NCI-H2107 (cell line): ENCODE results near the gene HEY2.
"Not testable (repeated sequence)": the region's sequence is repeated elsewhere in the genome, so short reads cannot be mapped to it uniquely, and the experiment has no call there.

ENCODE experiments used
- DNase-seq: peaks from one replicate; lab custom pipeline; 2025; lab: John Stamatoyannopoulos, UW

Gene HEY2

GRCh38 chr6:125749173-125749864 lies at the start of gene HEY2:
HEY2 (plus strand) TSS chr6:125749632; CDS start chr6:125749777, 145 bp downstream.
- peak; percentile 58 for DNase-seq

GRCh38 chr6:125700581-125701353 lies 48.7 kb upstream of the HEY2 start:
- no peak for DNase-seq

DNA sequence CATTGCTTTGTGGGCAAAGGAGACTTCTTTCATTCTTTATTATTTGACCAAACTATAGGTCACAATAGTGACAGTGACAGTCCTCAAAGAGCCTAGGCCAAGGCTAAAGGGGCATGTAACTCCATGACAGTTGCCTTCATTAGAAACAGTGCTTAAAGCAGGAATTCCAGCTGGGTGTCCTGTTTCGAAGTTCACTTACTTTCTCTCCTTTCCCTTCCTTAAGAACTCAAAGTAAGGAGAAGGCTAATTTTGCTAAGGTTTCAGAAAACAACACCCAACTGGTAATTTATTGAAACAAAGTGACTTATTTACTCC lies 48.1 kb upstream of the HEY2 start:
- DNase-seq, result no peak

DNA sequence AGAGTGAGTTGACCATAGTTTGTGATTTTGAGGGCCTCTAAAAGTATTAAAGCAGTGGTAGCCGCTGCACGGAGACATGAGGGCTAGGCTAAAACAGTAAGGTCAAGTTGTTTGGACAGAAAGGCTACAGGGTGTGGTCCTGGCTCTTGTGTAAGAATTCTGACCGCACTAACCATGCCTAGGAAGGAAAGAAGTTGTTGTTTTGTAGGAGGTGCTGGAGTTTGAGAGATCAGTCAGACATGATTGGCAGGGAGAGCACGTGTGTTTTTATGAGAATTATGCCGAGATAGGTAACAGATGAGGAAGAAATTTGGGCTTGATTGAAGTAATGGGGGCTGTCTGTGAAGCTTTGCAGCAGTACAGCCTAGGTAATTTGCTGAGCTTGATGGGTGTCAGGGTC lies 45.5 kb upstream of the HEY2 start:
- not testable (repeated sequence) for DNase-seq

- no peak for DNase-seq
Measured at GRCh38 chr6:125707615-125708243, 41.7 kb upstream of the HEY2 start.

GRCh38 chr6:125711013-125711675 lies 38.3 kb upstream of the HEY2 start:
- no peak for DNase-seq

- no peak for DNase-seq
Measured at GRCh38 chr6:125714441-125715090, 34.9 kb upstream of the HEY2 start.

DNA sequence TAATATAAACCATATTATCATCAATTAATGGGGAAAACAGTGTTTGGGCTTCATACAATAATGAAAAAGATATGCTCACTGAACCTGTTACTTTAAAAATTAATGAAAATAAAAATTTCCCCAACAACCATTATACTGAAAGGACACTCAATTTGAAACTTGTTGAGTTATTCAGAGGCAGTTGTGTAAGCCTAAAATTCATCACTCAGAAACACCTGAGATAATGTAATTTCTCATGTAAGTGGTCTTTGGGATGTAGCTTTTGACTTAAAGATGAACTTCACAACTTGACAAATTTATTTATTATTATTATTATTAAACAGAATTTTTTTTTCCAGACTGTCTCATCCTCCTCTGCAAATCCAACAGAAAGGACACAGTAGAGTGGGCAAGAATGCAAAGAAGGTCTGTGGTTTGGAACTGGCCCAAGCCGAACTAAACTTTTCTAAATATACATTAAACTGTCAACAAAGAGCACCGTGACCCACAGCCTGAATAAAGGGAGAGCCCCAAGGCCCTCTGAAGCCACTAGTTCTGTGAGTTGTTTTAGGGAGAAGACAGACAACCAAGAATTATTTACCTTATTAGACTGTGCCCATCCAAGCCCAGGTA lies 32.2 kb upstream of the HEY2 start:
- no peak for DNase-seq

DNA sequence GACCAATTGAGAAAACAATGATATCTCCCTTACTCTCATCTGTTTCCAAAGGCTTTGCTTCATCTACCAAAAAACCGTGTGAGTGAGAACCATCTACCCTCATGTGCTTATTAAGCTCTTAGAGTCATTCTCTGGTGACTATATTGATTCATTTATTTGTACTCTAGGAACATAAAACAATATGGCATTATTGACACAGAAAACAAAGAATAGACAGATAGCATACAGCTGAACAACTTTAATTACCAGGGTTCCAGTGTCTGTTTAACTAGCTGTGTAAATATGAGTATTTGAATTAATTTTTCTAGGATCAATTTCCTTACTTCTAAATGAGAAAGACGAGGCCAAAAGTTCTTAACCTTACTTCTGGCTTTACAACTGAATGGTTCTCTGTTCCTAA lies 31.3 kb upstream of the HEY2 start:
- DNase-seq, result no peak

DNA sequence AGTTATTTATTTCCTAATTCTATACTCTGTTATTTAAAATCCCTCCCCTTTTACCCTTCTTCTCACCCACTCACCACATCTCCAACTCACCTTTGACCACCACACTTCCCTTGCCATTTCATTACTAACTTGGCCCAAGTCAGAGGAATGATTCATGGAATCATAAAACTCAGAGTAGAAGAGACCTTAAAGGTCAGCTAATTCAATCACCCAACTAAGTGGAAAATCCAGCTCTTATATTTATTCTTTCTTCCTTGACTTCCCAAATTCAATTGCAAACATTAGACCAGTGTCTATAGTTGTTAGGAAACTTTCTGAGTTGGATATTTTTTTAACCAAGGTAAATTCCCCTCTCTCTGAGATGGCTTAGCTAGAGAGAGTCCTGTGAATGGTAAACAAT lies 26.5 kb upstream of the HEY2 start:
- no peak for DNase-seq

DNA sequence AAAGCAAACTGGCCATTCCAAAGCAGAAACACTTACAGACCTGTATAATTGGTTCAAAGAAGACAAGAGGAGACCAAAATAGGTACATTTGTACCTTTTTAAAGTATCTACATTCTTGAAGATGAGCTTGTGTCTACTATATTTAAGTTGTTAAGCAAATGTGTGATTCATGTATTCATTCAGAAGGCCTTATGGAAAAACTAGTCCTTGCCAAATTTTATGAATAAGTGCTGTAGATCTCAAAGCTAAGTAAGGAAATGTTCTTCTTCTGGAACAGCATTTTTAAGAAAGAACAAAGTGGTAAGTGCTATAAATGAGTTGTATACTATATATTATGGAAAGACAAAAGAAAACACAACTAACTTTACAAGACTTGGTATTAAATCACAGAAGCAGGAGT lies 22.2 kb upstream of the HEY2 start:
- DNase-seq, result no peak

GRCh38 chr6:125728739-125729138 lies 20.7 kb upstream of the HEY2 start:
- DNase-seq, result no peak

- no peak for DNase-seq
Measured at GRCh38 chr6:125729983-125730382, 19.4 kb upstream of the HEY2 start.

DNA sequence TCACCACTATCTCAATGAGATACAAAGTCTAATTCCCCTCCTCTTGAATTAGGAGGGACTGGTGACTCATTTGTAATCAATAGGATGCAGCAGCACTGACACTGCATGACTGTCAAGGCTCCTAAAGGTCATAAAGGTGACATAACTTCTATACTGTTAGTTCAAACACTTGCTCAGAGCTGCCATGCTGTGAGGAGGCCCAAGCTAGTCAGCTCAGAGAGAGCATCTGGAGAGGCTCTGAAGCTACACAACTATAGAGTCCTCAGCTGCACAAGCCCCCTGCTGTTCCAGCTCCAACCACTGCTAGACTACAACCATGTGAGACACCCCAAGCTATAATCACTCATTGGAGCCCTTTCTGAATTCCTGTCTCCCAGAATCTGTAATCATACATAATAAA lies 17.0 kb upstream of the HEY2 start:
- DNase-seq, result no peak

GRCh38 chr6:125733516-125734300 lies 15.7 kb upstream of the HEY2 start:
- DNase-seq, result no peak

DNA sequence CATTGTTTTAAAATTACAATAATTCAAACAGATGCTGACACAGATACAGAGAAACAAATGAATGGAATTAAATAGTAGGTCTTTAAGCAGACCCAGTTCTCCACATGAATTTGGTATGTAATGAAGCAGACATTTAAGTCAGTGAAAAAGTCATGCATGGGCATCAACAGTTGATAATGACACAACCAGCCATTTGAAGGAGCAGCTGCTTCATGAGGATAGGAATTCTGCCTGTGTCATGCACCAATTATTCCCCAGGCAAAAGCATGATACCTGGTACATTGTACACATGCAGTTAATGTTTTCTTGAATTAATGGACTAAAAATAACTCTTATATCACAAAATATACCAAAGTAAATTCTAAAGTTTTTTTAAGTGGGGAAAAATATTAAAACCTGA lies 11.2 kb upstream of the HEY2 start:
- DNase-seq, result no peak

DNA sequence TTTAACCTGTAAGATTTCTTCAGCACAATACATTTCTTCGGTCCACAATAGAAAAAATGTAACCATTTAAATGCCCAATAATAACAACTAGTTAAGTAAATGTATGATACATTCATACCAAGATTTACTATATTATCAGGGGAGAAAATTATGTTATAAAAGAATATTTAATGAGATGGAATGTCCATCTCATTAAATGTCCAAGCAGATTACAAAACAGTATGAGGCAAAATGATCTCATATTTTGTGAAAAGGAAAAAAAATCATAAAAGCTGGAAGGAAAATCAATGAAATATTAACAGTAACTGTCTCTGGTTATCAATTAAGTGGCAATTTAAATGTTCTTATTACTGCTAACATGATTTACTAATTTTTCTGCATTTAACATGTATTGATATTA lies 10.1 kb upstream of the HEY2 start:
- no peak for DNase-seq

- DNase-seq, result no peak
Measured at GRCh38 chr6:125741336-125741735, 8.1 kb upstream of the HEY2 start.

- DNase-seq, result no peak
Measured at GRCh38 chr6:125742024-125742423, 7.4 kb upstream of the HEY2 start.

- DNase-seq, result no peak
Measured at GRCh38 chr6:125742464-125743120, 6.8 kb upstream of the HEY2 start.

GRCh38 chr6:125743604-125744003 lies 5.8 kb upstream of the HEY2 start:
- no peak for DNase-seq
